Putamen (tissue), 1 donor: ENCODE results near the gene MYRFL.

Source experiments
- DNase-seq: peaks from one replicate; pipeline ENCODE4 v3.0.0-alpha.2; 2016; ENCODE audit warnings: low spot score

MYRFL gene

DNA sequence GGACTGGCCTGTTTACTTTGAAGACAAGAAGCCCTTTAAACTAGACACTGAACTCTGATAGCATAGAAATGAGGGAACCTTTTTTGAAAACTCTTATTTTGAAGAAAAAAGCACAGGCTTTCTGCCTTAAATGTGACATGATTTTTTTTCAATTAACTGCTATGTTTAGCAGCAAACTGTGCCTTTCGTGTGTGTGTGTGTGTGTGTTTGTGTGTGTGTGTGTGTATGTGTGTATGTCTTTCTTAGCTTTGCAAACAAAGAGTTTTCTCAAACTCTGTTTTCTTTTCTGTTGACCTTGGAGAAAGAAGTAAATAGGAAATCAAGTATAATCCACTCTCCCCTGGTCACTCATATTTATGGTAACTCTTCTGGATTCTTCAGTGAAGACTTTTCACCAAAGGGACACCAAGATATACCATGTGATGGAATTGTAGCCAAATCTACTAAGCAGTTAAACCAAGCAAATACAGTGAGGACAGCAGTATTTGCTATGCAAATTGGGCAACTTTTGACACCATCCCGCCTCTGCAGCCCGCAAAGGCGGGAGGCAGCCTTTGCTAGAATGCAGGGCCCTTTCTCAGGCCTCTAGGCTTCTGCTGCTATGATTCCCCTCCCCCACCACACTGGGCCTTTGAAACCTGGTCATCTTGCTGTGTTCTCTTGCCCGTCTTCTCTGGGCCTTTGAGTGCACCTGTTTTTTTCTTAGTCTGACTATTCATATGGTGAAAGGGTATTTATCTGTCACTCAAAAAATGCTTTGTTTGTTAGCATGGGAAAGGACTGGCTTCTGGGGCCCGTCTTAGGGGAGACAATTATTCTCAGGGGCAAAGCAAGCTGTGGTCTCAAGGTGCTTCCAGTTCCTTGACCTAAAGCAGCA lies 107.9 kb downstream of the MYRFL start:
- DNase-seq: no peak

DNA sequence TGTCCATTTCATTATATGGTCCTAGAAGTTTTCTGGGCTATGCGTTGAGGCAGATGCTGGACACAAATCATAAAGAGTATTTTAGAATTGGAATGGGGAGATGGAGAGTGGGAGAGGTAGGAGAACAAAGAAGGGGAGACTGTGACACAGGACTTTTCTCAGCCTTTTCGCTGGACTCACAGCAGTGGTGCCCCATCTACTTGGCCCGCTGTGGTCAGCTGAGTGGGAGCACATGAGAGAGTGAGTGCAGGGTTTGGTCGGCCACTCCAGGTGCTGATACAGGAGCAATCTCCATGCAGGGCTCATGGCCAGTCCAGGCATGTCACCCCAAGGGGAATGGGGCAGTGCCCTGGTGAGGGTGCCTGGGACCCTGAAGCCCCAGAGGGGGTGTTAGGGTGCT lies 109.0 kb downstream of the MYRFL start:
- DNase-seq: no peak

DNA sequence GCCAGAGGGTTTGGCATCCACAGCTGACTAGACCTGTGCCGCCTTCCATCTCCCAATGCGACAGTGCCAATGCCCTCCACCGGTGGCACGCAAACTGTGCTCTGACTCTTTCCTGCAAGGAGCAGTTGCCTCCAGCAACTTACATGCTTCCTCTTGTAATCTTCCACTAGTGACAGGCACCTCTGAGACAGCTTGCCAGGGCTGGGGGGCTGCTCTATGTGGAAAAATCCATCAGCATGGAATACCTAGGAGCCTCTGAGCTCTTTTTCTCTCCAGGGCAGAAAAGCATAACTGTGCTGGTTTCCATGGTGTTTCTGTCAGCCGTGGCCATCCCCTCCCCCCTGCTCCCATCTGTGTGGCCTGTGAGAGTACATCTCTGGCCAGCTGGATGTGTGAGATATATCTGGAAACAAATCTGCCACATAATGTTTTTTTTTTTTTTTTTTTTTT lies 110.6 kb downstream of the MYRFL start:
- no peak for DNase-seq

DNA sequence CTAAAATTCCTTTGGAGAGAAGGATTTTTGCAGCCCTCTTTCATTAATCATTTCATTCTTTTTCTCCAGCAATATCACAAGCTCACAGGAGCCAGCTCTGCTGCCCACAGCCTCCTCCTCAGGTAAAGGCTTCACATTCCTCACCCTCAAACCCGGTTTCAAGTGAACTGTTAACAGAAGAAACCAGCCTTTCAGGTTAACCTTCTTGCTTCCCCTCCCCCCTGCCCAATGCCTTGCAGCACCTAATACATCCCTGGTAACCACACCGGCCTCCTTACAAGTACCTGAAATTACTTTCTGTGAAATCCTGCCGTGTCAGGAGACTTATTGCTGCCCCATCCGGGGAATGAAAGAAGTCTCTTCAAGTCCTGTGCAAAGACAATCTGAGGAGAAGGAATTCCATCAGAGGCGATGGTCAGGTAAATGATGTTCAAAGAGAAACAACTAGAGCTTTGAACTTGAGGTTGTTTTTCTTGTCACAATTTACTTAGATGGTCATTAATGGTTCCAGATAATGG lies 111.2 kb downstream of the MYRFL start:
- no peak for DNase-seq

DNA sequence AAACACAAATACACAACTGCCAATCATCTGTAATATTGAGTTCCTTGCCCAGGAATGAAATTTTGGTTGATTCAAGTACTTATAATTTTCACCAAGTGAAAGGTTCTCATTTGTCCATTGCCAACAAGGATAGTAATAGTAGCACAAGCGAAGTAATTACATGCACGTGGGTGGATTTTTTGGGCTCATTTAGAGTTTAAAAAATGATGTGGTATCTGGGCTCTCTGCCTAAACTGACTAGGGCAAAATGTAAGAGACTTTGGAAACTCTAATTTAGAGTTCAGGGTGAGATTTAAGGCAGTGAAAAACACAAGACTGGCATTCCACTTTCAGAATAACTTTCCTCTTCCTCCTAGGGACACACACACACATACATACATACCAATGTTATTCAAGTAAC lies 111.7 kb downstream of the MYRFL start:
- no peak for DNase-seq

DNA sequence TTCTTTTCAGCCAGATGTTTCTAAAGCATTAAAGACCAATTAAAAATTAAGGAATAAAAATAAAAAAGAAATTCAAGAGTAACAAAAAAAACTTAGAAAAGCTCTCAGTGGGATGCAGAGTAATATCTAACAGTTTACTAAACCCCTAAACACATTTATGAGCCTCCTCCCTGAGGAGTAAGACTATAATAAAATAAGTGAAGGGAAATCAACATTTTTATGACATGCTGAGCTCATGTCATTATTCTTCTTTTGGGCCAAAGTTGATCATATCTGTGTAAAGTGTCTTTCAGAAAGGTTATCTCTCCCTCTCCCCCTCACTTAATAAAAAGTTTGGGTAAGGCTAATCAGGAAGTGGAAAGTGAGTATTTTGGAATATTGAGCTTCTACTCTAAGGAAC lies 122.1 kb downstream of the MYRFL start:
- DNase-seq: no peak

DNA sequence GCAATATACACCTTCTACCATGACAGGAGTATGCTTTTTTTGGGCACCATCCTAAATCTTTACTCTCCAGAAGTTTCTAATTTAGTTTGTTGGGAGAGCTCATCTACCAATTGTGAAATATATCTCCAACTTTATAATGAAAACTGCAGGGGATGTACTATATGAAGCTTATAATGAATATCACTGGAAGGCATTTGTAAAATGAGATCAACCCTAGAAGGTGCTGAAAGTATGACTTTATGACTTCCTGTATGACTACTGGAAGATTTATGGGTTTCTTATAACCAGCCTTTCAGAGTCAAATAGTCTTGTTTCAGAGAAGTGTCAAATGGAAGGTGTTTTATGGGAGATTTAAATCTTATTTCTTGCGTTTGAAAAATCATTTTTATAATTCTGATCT lies 122.9 kb downstream of the MYRFL start:
- DNase-seq: no peak

DNA sequence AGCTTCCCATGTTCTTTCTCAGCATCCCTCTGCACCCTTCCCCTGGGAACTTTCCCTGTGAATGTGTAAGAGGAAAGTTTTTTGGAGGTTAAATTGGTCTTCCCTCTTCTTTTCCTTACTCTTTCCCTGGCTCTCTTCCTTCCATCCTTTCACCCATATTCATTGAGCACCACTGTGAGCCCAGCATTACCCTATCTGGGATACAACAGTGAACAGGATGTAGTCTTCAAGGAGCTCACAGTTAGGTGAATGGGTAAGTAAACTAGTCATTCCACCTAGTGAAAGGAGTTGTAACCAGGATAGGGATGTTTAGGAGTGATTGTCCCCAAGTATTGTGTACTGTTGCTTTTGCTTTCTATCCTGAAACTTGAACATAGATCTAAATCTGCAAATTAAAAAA lies 123.8 kb downstream of the MYRFL start:
- DNase-seq: no peak

DNA sequence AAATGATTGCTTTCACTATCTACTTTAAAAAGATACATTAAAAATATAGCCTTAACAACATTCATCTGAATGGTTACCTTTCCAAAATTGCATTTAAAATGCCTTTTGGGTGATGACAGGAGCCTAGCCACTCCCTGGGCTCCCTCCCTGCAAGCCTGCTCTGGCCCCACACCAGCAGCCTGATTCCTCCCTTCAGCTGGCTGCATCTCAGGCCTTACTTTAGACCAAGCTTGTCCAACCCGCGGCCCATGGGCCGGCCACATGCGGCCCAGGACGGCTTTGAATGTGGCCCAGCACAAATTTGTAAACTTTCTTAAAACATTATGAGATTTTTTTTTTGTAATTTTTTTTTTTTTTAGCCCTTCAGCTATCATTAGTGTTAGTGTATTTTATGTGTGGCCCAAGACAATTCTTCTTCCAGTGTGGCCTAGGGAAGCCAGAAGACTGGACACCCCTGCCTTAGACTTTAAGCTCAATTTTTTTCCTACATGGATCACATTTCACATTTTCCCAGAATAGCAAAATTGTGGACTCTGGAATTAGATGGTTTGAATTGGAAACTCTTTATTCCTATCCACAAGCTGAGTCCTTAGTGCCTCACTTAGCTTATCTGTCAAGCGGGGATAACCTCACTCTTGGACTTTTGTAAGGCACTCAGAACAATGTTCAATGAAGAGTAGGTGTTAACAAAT lies 124.4 kb downstream of the MYRFL start:
- DNase-seq: no peak

DNA sequence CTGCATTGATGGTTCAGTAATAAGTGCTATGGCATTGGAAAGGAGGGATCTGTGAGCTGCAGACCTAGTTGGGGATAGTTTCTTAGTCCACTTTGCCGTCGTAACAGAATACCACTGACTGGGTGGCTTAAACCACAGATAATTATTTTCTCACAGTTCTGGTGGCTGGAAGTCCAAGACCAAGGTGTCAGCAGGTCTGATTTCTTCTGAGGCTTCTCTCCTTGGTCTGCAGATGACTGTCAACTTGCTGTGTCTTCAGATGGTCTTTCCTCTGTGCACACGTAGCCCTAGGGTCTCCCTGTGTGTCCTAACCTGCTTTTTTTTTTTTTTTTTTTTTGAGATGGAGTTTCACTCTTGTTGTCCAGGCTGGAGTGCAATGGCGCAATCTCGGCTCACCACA lies 126.1 kb downstream of the MYRFL start:
- no peak for DNase-seq

DNA sequence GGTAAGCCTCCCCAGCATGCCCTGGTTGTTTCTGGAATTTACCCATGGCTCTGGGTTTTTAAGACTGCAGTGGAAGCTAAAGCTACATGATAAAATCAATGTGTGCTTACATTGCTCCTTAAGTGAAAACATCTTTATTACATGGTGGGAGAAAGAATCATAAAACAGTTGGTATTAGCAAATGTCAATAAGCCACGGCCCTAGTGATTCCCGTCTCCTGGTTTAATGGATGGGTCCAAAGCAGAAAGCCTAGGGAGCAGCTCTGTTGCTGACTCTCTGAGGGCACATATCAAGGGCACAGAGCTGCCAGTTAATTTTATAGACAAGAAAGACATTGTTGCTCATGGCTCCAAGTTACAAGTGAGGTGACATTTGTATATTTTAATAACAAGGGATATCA lies 127.9 kb downstream of the MYRFL start:
- DNase-seq: no peak

DNA sequence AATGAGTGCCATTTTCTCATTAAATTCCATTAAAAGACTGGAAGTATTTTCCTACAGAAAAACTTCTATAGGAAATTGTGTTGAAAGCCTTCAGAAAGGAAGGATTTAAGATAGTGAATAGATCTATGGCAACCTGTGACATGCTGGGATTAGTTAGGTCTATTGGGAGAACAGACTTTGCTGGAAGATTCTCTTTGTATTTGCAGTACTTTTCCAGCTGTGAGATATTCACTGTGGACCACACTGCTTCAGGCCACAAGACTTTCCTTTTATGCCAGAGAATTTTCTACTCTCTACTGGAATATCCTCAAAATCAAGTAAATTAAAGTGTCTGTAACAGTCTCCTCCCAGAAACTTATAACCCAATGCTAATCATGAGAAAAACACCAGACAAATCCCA lies 136.2 kb downstream of the MYRFL start:
- DNase-seq: no peak

DNA sequence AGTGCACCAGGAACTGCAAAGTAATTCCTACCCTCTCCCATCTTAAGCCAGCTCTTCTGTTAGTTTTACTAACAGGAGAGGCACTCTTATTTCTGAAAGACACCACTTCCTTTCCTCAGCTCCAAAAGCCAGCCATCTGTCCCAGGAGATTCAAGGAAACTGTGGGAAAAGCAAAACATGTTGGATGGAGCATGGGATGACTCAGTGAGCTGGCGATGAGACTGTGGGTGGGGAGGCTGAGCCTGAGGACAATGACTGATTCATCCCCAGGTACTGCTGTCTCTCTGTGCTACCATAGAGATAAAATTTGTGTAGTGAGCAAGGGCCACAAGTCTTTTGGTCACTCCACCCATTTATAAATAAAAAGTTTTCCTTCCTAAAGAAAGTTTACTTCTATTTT lies 141.4 kb downstream of the MYRFL start:
- DNase-seq: no peak

DNA sequence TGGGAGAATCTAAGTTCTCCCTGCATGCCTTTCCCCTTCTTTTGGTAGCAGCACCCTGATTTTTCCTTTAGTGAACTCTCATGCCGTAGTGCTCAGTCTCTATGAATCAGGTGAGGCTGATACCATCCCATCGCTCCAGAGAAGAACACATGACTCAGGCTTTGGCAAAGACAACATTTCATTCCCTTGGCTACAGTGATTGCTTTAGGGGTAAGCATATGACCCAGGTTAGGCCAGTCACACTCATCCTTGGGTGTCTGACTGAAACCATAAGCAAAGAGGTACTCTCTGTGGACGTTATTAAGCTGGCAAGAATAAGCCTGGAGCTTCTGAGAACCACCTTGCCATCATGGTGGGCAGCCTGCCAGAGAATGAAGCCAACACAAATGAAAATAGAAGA lies 141.8 kb downstream of the MYRFL start:
- no peak for DNase-seq

DNA sequence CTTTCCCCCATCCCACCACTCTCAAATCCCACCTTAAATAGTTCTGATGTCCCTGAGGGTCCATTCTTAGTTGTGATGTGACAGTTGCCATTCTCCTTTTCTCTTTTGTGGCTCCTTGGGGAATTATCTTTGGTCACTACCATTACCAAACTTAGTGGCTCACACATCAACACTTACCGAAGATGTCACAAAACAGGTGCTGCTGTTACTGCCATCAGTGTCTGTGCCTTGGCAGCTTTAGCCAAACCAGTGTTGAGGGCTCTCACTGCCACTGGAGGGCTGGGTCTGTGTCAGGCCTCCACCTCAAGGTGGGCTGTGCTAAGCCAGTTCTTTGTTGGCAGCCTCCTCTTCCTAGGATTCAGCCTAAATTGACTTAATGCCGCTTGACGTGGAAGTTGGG lies 144.0 kb downstream of the MYRFL start:
- no peak for DNase-seq

DNA sequence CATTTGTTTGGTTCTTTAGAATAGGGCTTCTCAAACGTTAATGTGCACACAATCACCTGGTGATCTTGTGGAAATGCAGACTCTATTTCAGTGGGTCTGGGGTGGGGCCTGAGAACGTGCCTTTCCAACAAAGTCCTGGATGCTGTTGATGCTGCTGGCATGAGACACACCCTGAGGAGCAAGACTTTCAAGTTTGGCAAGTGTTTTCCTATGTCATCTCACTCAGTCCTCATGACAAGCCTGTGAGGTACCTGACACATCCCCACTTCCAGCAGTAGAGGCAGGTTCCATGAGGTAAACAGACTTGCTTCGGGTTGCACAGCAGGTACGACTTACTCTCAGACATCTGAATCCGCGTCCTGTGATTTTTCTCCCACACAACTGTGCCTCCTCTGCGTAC lies 147.1 kb downstream of the MYRFL start:
- no peak for DNase-seq

DNA sequence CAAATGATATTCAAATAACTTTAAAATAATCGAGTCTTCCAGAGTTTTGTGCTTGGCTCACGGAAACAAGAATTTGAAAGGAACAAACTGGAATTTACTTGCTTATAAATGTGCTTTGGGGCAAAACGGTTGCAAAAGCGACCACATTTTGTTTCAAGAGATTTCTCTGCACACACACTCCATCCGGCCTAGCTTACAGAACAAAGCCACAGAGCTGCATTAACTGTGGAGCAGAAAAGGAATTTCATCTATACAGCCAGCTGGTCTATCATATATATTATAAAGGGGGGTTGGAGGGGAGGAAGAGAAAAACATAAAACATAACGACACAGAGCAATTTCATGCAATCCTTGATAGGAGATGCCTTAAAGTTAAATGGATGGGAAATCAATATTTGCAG lies 153.0 kb downstream of the MYRFL start:
- DNase-seq: no peak

DNA sequence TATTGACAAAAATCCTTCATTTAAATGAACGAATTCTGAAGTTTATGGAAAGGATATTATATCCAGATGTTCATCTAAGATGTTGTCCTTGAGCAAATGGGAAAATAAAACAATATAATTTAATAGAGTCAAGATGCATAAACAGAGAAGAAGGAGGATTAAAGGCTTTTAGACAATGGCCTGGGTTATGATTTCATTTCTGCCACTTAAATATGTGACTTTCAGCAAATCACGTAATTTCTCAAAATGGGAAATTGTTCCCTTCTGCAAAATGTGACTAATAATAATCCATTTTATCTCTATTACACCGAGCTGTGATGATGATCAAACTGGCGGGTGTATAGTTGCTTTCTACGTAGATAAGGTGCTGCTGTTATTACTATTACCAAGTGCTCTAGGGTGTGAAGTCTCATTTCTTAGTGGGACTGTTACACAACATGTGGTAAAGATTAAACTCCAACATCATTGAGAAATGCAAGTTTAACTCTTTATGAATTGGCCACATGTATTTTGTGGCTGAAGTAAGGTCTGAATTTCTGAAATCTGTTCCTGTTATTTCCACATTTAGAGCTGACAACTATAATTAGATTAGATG lies 157.0 kb downstream of the MYRFL start:
- no peak for DNase-seq

DNA sequence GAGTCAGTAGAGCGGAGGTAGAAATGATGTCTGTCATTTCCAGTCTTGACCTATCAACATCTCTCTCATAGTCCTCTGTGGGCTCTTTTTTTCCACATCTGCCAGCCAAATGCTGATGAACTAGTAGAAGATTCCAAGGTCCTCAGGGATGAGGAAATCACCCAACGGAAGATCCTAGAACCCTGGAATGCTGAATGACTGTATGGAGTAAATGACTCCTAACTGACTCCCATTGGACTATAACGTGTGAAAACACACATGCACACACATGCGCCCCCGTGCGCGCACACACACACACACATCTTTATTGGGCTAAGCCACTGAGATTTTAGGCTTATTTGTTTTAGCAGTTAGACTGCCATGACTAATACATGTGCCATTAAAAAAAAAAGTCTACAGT lies 159.2 kb downstream of the MYRFL start:
- DNase-seq: no peak

DNA sequence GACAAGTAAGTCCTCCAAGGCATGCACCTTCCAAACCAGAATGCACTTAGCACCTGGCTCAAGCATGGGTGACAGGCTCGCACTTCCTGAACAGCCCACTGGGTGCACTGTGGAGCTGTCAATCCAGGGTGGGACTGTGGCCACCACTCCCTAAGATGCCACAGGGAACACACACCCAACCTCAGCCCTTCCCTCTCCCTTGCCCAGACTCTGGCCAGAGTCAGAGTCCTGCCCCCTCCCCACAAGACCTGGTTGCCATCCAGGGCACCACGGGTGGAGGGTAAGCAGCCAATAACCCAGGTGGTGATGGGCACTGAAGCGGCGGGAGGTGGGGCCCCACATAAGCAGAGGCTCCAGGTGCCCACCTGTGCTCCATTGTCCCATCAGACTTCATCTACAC lies 160.6 kb downstream of the MYRFL start:
- no peak for DNase-seq

DNA sequence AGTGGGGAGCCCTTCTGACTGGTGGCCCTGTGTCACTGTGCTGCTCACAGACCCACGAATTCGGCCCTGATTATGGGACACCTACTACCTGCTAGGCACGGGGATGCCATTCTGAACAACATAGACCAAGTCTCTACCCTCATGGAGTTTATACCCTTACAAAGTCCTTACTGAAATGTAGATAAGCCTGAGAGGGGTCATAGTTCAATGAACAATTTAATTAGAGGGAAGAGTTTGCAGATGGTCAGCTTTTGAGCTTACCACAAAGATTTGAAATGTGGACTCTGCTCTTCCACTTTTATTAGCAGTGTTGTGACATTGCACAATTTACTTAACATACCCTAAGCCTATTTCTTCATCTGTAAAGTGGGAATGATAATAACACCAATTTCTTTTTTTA lies 161.1 kb downstream of the MYRFL start:
- DNase-seq: no peak

DNA sequence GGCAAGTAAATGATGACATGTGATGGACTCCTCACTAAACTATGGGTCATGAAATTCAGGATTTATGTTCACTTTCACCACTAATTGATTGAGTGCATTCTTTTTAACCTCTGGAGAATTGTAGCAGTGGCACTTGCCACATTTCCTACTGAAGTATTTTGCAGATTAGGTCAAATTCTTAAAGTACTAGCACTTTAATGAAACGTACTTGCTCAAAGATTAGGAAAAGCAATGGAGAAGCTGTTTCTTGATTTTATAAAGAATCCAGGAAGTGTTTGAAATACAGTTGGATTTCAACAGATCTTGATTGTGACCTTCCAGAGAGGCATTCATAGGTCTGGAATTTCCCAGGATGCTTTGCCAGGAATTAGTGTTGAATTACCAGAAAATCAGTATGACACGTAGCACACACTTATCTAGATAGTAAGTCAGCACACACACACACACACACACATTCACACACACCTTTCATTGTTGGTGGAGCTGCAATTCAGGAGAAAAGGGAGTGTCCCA lies 162.6 kb downstream of the MYRFL start:
- no peak for DNase-seq
